WERI-Rb-1 (cell line): ENCODE data around the gene SFTA2.
A peak's percentile ranks its signal among the peaks of the same experiment; 100 is the strongest.
"Not testable (repeated sequence)": the region's sequence is repeated elsewhere in the genome, so short reads cannot be mapped to it uniquely, and the experiment has no call there.

Experiments used
- DNase-seq: peaks from one replicate; pipeline ENCODE4 v3.0.0-alpha.2; 2020
- H3K27ac ChIP-seq: fragments of 250-450 bp; sonication (Bioruptor Pico); 2 replicates; pipeline ENCODE4 v1.5.1; 2020; ENCODE audit warnings: mild to moderate bottlenecking, moderate library complexity
- H3K27me3 ChIP-seq: fragments of 250-450 bp; sonication (Bioruptor Pico); 2 replicates; pipeline ENCODE4 v1.5.1; 2021; ENCODE audit warnings: mild to moderate bottlenecking, low read depth, moderate library complexity; ENCODE audit not compliant: insufficient read depth, severe bottlenecking
- H3K36me3 ChIP-seq: fragments of 250-450 bp; sonication (Bioruptor Pico); 2 replicates; pipeline ENCODE4 v1.5.1; 2020; ENCODE audit warnings: mild to moderate bottlenecking, moderate library complexity
- H3K4me3 ChIP-seq: 2 replicates; pipeline ENCODE4 v1.5.1; 2011; ENCODE audit warnings: low read depth, mild to moderate bottlenecking, control low read depth, low read length
- H3K9me3 ChIP-seq: fragments of 250-450 bp; sonication (Bioruptor Pico); 2 replicates; pipeline ENCODE4 v1.5.1; 2021; ENCODE audit warnings: mild to moderate bottlenecking, moderate library complexity; ENCODE audit not compliant: severe bottlenecking
- CTCF ChIP-seq: IDR thresholded peaks from 2 replicates; pipeline ENCODE4 v1.5.1; 2011; ENCODE audit warnings: low read depth, mild to moderate bottlenecking, control low read depth, inconsistent platforms, low read length

The SFTA2 gene

DNA sequence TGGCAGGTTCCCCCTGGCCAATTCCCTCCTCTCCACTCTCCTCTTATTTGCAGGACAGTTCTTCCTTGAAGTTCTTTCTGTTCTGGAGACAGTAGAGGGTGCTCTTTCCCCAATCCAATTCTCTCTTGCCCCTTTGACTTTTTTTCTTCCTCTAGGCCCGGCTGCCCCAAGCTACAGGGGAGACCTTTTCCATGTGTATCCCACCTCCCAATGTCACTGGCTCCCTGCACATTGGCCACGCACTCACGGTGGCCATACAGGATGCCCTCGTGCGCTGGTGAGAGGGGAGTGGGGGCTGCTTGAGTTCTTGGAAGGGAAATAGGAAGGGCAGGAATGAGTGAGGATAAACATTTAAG, 16.4 kb downstream of the SFTA2 start:
- TF ChIP-seq CTCF = peak; percentile 82
- H3K36me3 ChIP-seq = peaks cover 71% of the 10 kb centered on the region
- DNase-seq = peak; percentile 57
- no peak overlapping the region for H3K4me3 ChIP-seq
- H3K27ac ChIP-seq = no peak overlapping the region
- H3K9me3 ChIP-seq = no peaks in the 10 kb centered on the region
- H3K27me3 ChIP-seq = no peaks in the 10 kb centered on the region

- Histone ChIP-seq H3K4me3 (peak overlapping the region; percentile 53), H3K9me3 (no peaks in the 10 kb centered on the region), H3K36me3 (peaks cover 71% of the 10 kb centered on the region), H3K27ac (peak overlapping the region; percentile 78), H3K27me3 (no peaks in the 10 kb centered on the region)
- no peak for TF ChIP-seq CTCF
- DNase-seq = no peak
Observed at GRCh38 chr6:30914854-30915590, 16.9 kb downstream of the SFTA2 start.

DNA sequence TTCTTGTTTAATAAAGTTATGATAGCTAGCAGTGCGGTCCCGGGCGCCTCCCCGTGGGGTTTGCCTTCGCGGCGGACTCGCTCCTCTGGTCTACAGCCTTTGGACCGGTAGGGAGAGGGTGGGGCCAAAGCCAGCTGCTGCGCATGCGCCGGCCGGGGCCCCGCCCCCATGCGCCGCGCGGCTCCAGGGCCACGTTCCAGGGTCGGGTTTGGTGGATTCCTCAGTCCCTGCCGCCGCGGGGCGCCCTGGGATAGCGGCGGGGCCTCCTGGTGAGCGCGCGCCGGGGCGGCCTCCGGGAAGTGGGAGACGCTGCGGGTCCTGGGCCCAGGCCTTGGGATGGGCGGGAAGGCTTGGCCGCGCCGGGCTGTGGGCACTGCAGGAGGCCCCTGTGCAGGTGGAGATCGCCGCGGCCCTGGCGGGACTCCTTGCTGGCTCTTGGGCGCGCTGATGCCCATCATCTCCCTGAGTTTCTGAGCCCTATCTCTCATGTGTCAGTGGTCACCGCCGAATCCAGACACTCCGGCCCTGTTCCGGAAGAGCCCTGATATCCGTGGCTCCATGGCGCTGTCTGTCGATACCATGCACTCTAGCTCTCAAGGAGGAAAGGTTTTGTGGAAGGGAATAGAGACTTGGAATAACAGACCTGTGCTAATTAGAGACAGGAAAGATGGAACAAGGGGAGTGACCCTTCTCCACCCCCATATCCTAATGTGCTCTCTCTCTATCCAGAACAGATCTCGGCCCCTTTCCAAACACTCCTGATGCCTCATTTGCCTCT, 17.7 kb downstream of the SFTA2 start, which contains the start of gene VARS2:
Gene VARS2, plus strand, starts transcription at position 163 of the 778 bp plus-strand sequence. Its CDS starts 599 bp downstream, at position 762.
- Histone ChIP-seq H3K27me3 (no peaks in the 10 kb centered on the region), H3K4me3 (peak within 1 kb of the TSS; percentile 53), H3K9me3 (no peaks in the 10 kb centered on the region), H3K36me3 (peaks cover 71% of the 10 kb centered on the region), H3K27ac (peak within 1 kb of the TSS; percentile 78)
- peak; percentile 97 for DNase-seq
- peak; percentile 42 for TF ChIP-seq CTCF

DNA sequence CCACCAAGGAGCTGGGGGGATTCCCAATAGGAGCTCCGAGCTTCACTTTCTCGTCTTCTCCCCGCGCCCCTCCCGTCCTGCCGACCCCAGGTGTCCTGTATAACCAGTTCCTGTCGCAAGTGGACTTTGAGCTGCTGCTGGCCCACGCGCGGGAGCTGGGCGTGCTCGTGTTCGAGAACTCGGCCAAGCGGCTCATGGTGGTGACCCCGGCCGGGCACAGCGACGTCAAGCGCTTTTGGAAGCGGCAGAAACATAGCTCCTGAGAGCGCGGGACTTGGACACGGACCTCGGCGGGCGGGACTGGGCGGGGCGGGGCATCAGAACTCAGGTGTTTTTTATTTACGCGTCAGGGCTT, 18.3 kb downstream of the SFTA2 start:
- peaks cover 70% of the 10 kb centered on the region for H3K36me3 ChIP-seq
- H3K4me3 ChIP-seq = peak overlapping the region; percentile 53
- TF ChIP-seq CTCF = no peak
- no peaks in the 10 kb centered on the region for H3K9me3 ChIP-seq
- peak overlapping the region; percentile 78 for H3K27ac ChIP-seq
- no peak for DNase-seq
- no peaks in the 10 kb centered on the region for H3K27me3 ChIP-seq

DNA sequence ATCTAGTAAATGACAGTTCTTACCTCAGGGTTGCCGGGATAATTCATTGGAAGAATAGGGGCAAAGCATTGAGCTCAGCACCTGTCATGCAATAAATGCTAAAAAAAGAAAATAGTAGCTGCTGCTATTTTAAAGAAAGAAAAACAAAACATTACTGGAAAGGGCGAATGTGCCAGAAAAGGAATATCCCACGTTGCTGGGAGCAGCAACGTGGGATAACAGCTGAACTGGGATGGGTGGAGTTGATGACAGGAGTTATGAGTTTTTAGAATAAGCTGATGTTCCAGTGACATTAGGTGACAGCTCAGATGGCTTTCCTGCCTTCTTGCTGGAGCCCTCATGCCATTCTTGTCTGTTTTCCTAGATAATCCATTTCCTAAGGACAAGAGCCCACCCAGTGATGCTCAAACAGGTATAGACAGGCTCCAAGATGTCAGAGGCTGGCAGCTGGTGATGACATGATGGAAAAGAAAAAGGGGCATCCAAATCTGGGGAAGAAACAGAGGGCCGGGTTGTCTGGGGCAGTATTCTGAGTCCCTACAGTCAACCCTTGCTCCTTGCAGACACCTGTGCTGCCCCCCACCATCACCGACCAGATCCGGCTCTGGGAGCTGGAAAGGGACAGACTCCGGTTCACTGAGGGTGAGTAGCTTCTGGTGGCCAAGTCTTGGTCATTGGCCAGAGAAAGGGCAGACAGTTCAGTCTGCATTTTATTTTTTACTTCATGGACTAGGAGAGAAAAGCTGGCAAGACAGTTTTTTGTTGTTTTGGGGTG, 19.0 kb downstream of the SFTA2 start:
- H3K36me3 ChIP-seq = peaks cover 65% of the 10 kb centered on the region
- H3K27ac ChIP-seq = no peak overlapping the region; the same call in 1 of the 2 replicates
- H3K4me3 ChIP-seq = no peak overlapping the region
- TF ChIP-seq CTCF = no peak
- no peaks in the 10 kb centered on the region for H3K27me3 ChIP-seq
- H3K9me3 ChIP-seq = no peaks in the 10 kb centered on the region
- no peak for DNase-seq

DNA sequence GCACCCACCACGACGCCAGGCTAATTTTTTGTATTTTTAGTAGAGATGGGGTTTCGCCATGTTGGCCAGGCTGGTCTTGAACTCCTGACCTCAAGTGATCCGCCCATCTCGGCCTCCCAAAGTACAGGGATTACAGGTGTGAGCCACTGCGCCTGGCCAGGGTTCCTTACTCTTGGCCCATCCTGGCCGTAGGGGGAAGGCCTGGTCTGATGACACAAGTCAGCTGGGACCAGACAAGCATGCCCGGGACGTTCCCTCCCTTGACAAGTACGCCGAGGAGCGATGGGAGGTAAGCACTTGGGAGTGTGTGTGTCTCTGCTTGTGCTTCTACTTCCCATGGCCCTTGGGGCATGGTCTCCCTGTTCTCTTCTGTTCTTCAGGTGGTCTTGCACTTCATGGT, 21.5 kb downstream of the SFTA2 start:
- H3K36me3 ChIP-seq = peaks cover 49% of the 10 kb centered on the region
- not testable (repeated sequence) for H3K9me3 ChIP-seq, DNase-seq, H3K27ac ChIP-seq, H3K4me3 ChIP-seq, H3K27me3 ChIP-seq
